K562 (cell line): ENCODE data around the gene HSD17B12. TPM values are rescaled to one million over a fixed set of nuclear protein-coding genes. Genes with fewer than 3 reads are reported as not detected.
A peak's percentile ranks its signal among the peaks of the same experiment; 100 is the strongest.

Experiments
- ATAC-seq: fragments of 200-7000 bp; cut with Tn5 transposase; 3 replicates; pipeline ENCODE4 v1.9.1; 2020; ENCODE audit warnings: moderate library complexity
- BruUV-seq: library from RNA; stranded (reverse); fragments of 400-500 nt; replicated peaks from 2 replicates; lab custom pipeline; 2021; lab: Mats Ljungman, UMichigan
- CTCF ChIA-PET: fragments of 300-600 bp; formaldehyde crosslinking; extraction: SDS; loops from one replicate; lab custom pipeline; 2021; ENCODE audit warnings: low intra/inter-chr PET ratio; lab: Yijun Ruan, JAX
- POLR2A ChIA-PET: fragments of 300-600, 350-650 bp; sonication (Branson Sonifier 250); formaldehyde crosslinking; extraction: SDS; loops from one replicate; lab custom pipeline; 2021; ENCODE audit warnings: antibody characterized with exemption, inconsistent platforms; lab: Yijun Ruan, JAX
- DNase-seq, 4 experiments: peaks; one replicate each; pipeline versions ENCODE4 v3.0.0 to v3.0.0-alpha.2; 2011 to 2018; ENCODE audit warnings: low spot score in 3 of 4, mixed read lengths in 3 of 4; ENCODE audit errors: extremely low read depth in 1 of 4
- FAIRE-seq: peaks from 2 replicates; lab custom pipeline; 2011; peaks lifted over from hg19 to GRCh38; lab: Jason Lieb, UNC
- H2AFZ ChIP-seq: 2 replicates; pipeline ENCODE4 v1.6.0; 2011; ENCODE audit warnings: low read depth, low read length, control low read depth, inconsistent platforms
- H3K27ac ChIP-seq: fragments of 200-600 bp; 3 replicates; pipeline ENCODE4 v1.8.0; 2011; ENCODE audit warnings: low read depth, mild to moderate bottlenecking, control low read depth, inconsistent platforms, low read length, moderate library complexity, mixed read lengths; ENCODE audit errors: extremely low read depth
- H3K27me3 ChIP-seq, 2 experiments: fragments of 300-600 bp in 1 of 2; 2 replicates in 1 of 2; 3 replicates in 1 of 2; pipeline versions ENCODE4 v1.6.0 to v1.8.0; 2011; ENCODE audit warnings: inconsistent platforms in 2 of 2, low read length in 2 of 2, mild to moderate bottlenecking in 1 of 2, mixed read lengths in 1 of 2, moderate library complexity in 1 of 2; ENCODE audit not compliant: control insufficient read depth in 2 of 2, insufficient read depth in 2 of 2
- H3K36me3 ChIP-seq: fragments of 300-600 bp; 3 replicates; pipeline ENCODE4 v1.8.0; 2011; ENCODE audit warnings: mild to moderate bottlenecking, low read length, inconsistent platforms; ENCODE audit not compliant: control insufficient read depth, insufficient read depth
- H3K4me1 ChIP-seq, 2 experiments: fragments of 200-600 bp in 1 of 2; replicated peaks in 1 of 2; 2 replicates in 1 of 2; 3 replicates in 1 of 2; pipeline versions ENCODE4 v1.5.1 to v1.8.0; 2011; ENCODE audit warnings: inconsistent platforms in 2 of 2, low read length in 2 of 2, mild to moderate bottlenecking in 1 of 2, mixed read lengths in 1 of 2, moderate library complexity in 1 of 2; ENCODE audit not compliant: control insufficient read depth in 2 of 2, insufficient read depth in 2 of 2
- H3K4me2 ChIP-seq: 2 replicates; pipeline ENCODE4 v1.6.1; 2011; ENCODE audit warnings: low read length, control low read depth, inconsistent platforms, mixed read lengths; ENCODE audit not compliant: insufficient read depth
- H3K4me3 ChIP-seq: fragments of 200-600 bp; sonication (generic), shearing (Covaris generic); 2 replicates; pipeline ENCODE4 v1.5.1; 2016; ENCODE audit warnings: control low read depth, inconsistent platforms
- H3K79me2 ChIP-seq: fragments of 200-600 bp; 3 replicates; pipeline ENCODE4 v1.8.0; 2011; ENCODE audit warnings: low read length, inconsistent platforms; ENCODE audit not compliant: control insufficient read depth, insufficient read depth
- H3K9ac ChIP-seq, 2 experiments: 2 replicates each; pipeline versions ENCODE4 v1.6.0 to v1.6.1; 2011; ENCODE audit warnings: low read depth in 2 of 2, low read length in 2 of 2, control low read depth in 1 of 2, inconsistent platforms in 1 of 2, mild to moderate bottlenecking in 1 of 2, mixed read lengths in 1 of 2; ENCODE audit not compliant: insufficient read depth in 1 of 2
- H3K9me1 ChIP-seq: one replicate; pipeline ENCODE4 v1.6.0; 2011; ENCODE audit warnings: inconsistent platforms, mild to moderate bottlenecking, low read length, moderate library complexity; ENCODE audit not compliant: control insufficient read depth, insufficient read depth
- H3K9me3 ChIP-seq: replicated peaks from 2 replicates; pipeline ENCODE4 v1.5.1; 2011; ENCODE audit warnings: low read depth, low read length, inconsistent platforms; ENCODE audit not compliant: control insufficient read depth, insufficient read depth
- H4K20me1 ChIP-seq: replicated peaks from 2 replicates; pipeline ENCODE4 v1.6.1; 2011; ENCODE audit warnings: low read length, inconsistent platforms, mixed read lengths; ENCODE audit not compliant: control insufficient read depth, insufficient read depth
- CBX5 ChIP-seq: IDR thresholded peaks from 2 replicates; pipeline ENCODE4 v1.6.1; 2014; ENCODE audit warnings: low read depth, borderline replicate concordance
- DIDO1 ChIP-seq: fragments of 450-650 bp; IDR thresholded peaks from 2 replicates; pipeline ENCODE4 v1.6.1; 2016; ENCODE audit warnings: low read depth, missing biosample characterization, missing genetic modification characterization
- KAT2B ChIP-seq: IDR thresholded peaks from one replicate; pipeline ENCODE4 v1.6.1; 2012; ENCODE audit warnings: low read depth, mild to moderate bottlenecking, control low read depth, inconsistent platforms, low read length, moderate library complexity
- MAFG ChIP-seq: fragments of 450-650 bp; conservative IDR thresholded peaks from 2 replicates; pipeline ENCODE4 v1.6.1; 2016; ENCODE audit warnings: missing genetic modification characterization, missing compliant biosample characterization
- RBM34 ChIP-seq: fragments of 200-400 bp; formaldehyde crosslinking; IDR thresholded peaks from 2 replicates; pipeline ENCODE4 v1.6.1; 2018; ENCODE audit warnings: low read length, borderline replicate concordance; ENCODE audit not compliant: insufficient read depth
- TAF1 ChIP-seq: IDR thresholded peaks from 2 replicates; pipeline ENCODE4 v1.6.1; 2011; ENCODE audit warnings: mild to moderate bottlenecking, low read length, moderate library complexity; ENCODE audit not compliant: insufficient read depth, control insufficient read depth, severe bottlenecking; ENCODE audit errors: extremely low read depth
- TRIM24 ChIP-seq, 2 experiments: fragments of 450-650 bp; IDR thresholded peaks; 2 replicates each; pipeline ENCODE4 v1.6.1; 2016
- TRIM28 ChIP-seq: fragments of 450-650 bp; IDR thresholded peaks from 2 replicates; pipeline ENCODE4 v1.6.1; 2017
- ZFP1 ChIP-seq: fragments of 450-650 bp; formaldehyde crosslinking; IDR thresholded peaks from 2 replicates; pipeline ENCODE4 v1.4.0; 2020; ENCODE audit warnings: mild to moderate bottlenecking, mixed read lengths
- ZNF165 ChIP-seq: fragments of 250-450 bp; sonication (Bioruptor Pico); IDR thresholded peaks from 2 replicates; pipeline ENCODE4 v1.4.0; 2020; ENCODE audit warnings: borderline replicate concordance
- ZNF174 ChIP-seq: fragments of 250-450 bp; sonication (Bioruptor Pico); IDR thresholded peaks from 2 replicates; pipeline ENCODE4 v1.4.0; 2020; ENCODE audit warnings: mild to moderate bottlenecking
- ZNF280A ChIP-seq: fragments of 450-650 bp; IDR thresholded peaks from 2 replicates; pipeline ENCODE4 v1.6.1; 2018; ENCODE audit warnings: mild to moderate bottlenecking, low read depth; ENCODE audit not compliant: partially characterized antibody
- ZNF354B ChIP-seq: fragments of 250-450 bp; sonication (Bioruptor Pico); IDR thresholded peaks from 2 replicates; pipeline ENCODE4 v1.4.0; 2020
- ZNF766 ChIP-seq: fragments of 200-800 bp; sonication (Bioruptor generic); conservative IDR thresholded peaks from 2 replicates; pipeline ENCODE4 v1.6.1; 2016; ENCODE audit warnings: missing genetic modification characterization, missing compliant biosample characterization
- ZNF785 ChIP-seq: fragments of 250-450 bp; sonication (Bioruptor Pico); IDR thresholded peaks from 2 replicates; pipeline ENCODE4 v1.4.0; 2020; ENCODE audit warnings: mild to moderate bottlenecking
- WGBS: fragments of 100-300 bp; shearing (Covaris generic); methylation state at CpG from one replicate; pipeline ENCODE4 v1.1.6; 2016; ENCODE audit warnings: low coverage, mixed read lengths; ENCODE audit not compliant: insufficient coverage; ENCODE audit errors: missing lambda C conversion rate; 5-methylcytosine and 5-hydroxymethylcytosine counted together
- in situ Hi-C: fragments of 300-500 bp; cut with MboI; formaldehyde crosslinking; loops from 4 replicates; pipeline ENCODE4 v1.15.0; 2018; ENCODE audit warnings: inconsistent platforms, mixed read lengths
- intact Hi-C: fragments of 100-400 bp; cut with micrococcal nuclease; formaldehyde crosslinking; loops from 2 replicates; pipeline ENCODE4 v1.14.2; 2022
- polyA plus RNA-seq, 8 experiments: library from polyadenylated mRNA; depleted of rRNA in 4 of 8; stranded (reverse) in 5 of 8; unstranded in 3 of 8; fragments of >200 nt; fragmentation: Nextera tagmentation in 2 of 8; fragmentation: Illumina TruSeq in 1 of 8; extraction: Ambion mirVana in 2 of 8; extraction: Trizol in 1 of 8; gene quantifications; 2 replicates each; pipeline versions ENCODE4 v1.2.1 to v1.2.3, GENCODE V29; 2011 to 2014; ENCODE audit warnings: inconsistent platforms in 1 of 8, missing spikeins in 1 of 8
- total RNA-seq, 7 experiments: library from RNA; depleted of rRNA in 6 of 7; stranded (reverse); fragments of >200 nt in 6 of 7; fragmentation: Illumina TruSeq in 2 of 7; extraction: Trizol in 2 of 7; gene quantifications; 2 replicates each; pipeline versions ENCODE4 v1.2.1 to v1.2.3, GENCODE V29; 2011 to 2021; ENCODE audit warnings: low replicate concordance in 1 of 7
- TF ChIP-seq, protein P1 (sequence below): sonication (generic); formaldehyde crosslinking; IDR thresholded peaks from 2 replicates; pipeline ENCODE4 v1.8.0; 2022; ENCODE audit warnings: mild to moderate bottlenecking, missing genetic modification reagents

The HSD17B12 gene
- total and polyA plus RNA-seq, 9 of the 15 experiments (the other 6 are each of a cell fraction or from before 2014, with no cell fraction given), result 9.1 to 34.5 (median 23.3) TPM

GRCh38 chr11:43760902-43761301 is 80.4 kb downstream of the HSD17B12 start:
- Histone ChIP-seq H3K9ac (no peak overlapping the region), H2AFZ (no peak overlapping the region)
- no peak for DNase-seq
- POLR2A ChIA-PET, result no interaction called here
- ATAC-seq, result no peak
- TF ChIP-seq RBM34, result no peak
- TF ChIP-seq ZNF165, result no peak
- no peak for TF ChIP-seq KAT2B
- TF ChIP-seq DIDO1, result no peak
- TF ChIP-seq MAFG (tag), result no peak
- TF ChIP-seq, all 486 proteins: peak for 0
- H3K27me3 ChIP-seq, result no peaks in the 10 kb centered on the region
- no peak overlapping the region for H3K4me2 ChIP-seq
- in situ Hi-C loops, result no loop called here
- CTCF ChIA-PET, result no interaction called here
- H4K20me1 ChIP-seq, result no peaks in the 10 kb centered on the region
- H3K4me1 ChIP-seq, result no peaks in the 10 kb centered on the region
- no peaks in the 10 kb centered on the region for H3K79me2 ChIP-seq
- no TSS peak for BruUV-seq
- no peak overlapping the region for H3K4me3 ChIP-seq
- FAIRE-seq, result no peak
- no peak overlapping the region for H3K27ac ChIP-seq
- intact Hi-C loops, result no loop called here
- no peaks in the 10 kb centered on the region for H3K36me3 ChIP-seq
- 66% methylated on average over 2 of the region's 2 CpGs for WGBS
- H3K9me1 ChIP-seq, result no peaks in the 10 kb centered on the region
- no peaks in the 10 kb centered on the region; the same call in 1 of the 2 replicates for H3K9me3 ChIP-seq

DNA sequence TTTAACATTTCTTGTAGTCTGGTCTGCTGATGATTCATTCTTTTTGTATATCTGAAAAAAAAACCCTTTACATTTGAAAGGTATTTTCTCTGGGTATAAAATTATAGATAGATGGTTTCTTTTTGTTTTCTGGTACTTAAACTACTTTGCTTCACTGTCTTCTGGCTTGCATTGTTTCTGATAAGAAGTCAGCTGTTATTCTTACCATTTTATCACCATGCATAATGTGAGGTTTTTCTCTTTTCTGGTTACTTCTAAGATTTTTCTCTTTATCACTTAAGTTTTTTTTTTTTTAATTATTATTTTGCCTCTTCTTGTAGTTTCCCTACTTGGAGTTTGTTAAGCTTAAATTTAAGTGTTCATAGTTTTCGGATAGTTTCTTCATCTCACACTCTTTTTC is 84.7 kb downstream of the HSD17B12 start:
- Histone ChIP-seq H3K79me2 (no peaks in the 10 kb centered on the region), H3K4me2 (no peak overlapping the region), H4K20me1 (no peaks in the 10 kb centered on the region), H3K9me1 (no peaks in the 10 kb centered on the region), H3K27ac (no peak overlapping the region), H3K4me3 (no peak overlapping the region), H3K9me3 (no peaks in the 10 kb centered on the region; the same call in 1 of the 2 replicates), H3K9ac (no peak overlapping the region), H3K27me3 (no peaks in the 10 kb centered on the region), H3K4me1 (no peaks in the 10 kb centered on the region), H2AFZ (no peak overlapping the region), H3K36me3 (no peaks in the 10 kb centered on the region)
- intact Hi-C loops, result no loop called here
- 69% methylated on average over 1 of the region's 1 CpG for WGBS
- DNase-seq, result no peak
- POLR2A ChIA-PET, result interaction anchor here (0.8 kb wide), 1 partner anchor 22 kb away, joined by 4 read pairs; no protein-coding TSS in a partner anchor
- ATAC-seq, result no peak
- FAIRE-seq, result no peak
- CTCF ChIA-PET, result no interaction called here
- BruUV-seq, result no TSS peak
- in situ Hi-C loops, result no loop called here
- TF ChIP-seq DIDO1 (no peak), TRIM28 (peak; percentile 91), ZNF354B (CRISPR knock-in tag) (no peak), ZNF174 (no peak), ZNF785 (CRISPR knock-in tag) (no peak), ZNF766 (CRISPR knock-in tag) (peak; percentile 84), ZNF280A (peak; percentile 66), CBX5 (peak; percentile 78; the same call in 1 of the 2 replicates), TRIM24 (IDR thresholded peaks at IDR 0.05) (peak; percentile 44 to 70; a peak in 3 of 4 replicates), ZFP1 (CRISPR knock-in tag) (0 out of 2 replicates have a peak, but pooled peaks have one; percentile 13), TAF1 (no peak)
- TF ChIP-seq, protein P1, sequence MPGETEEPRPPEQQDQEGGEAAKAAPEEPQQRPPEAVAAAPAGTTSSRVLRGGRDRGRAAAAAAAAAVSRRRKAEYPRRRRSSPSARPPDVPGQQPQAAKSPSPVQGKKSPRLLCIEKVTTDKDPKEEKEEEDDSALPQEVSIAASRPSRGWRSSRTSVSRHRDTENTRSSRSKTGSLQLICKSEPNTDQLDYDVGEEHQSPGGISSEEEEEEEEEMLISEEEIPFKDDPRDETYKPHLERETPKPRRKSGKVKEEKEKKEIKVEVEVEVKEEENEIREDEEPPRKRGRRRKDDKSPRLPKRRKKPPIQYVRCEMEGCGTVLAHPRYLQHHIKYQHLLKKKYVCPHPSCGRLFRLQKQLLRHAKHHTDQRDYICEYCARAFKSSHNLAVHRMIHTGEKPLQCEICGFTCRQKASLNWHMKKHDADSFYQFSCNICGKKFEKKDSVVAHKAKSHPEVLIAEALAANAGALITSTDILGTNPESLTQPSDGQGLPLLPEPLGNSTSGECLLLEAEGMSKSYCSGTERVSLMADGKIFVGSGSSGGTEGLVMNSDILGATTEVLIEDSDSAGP (CRISPR knock-in tag), result no peak
